HepG2 (cell line): ENCODE measurements around the gene AUH. TPM values are rescaled to one million over a fixed set of nuclear protein-coding genes. Genes with fewer than 3 reads are reported as not detected.
A peak's percentile ranks its signal among the peaks of the same experiment; 100 is the strongest.

Experiments
- ATF6 ChIP-seq: sonication (generic); formaldehyde crosslinking; conservative IDR thresholded peaks from 2 replicates; pipeline ENCODE4 v1.4.0; 2020; ENCODE audit warnings: missing genetic modification reagents
- CBFB ChIP-seq: sonication (generic); formaldehyde crosslinking; IDR thresholded peaks from 2 replicates; pipeline ENCODE4 v1.4.0; 2020; ENCODE audit warnings: missing genetic modification reagents
- EZH2 ChIP-seq: conservative IDR thresholded peaks from 2 replicates; pipeline ENCODE4 v1.6.1; 2012; ENCODE audit warnings: mild to moderate bottlenecking, low read depth, low read length, moderate library complexity
- HNF1B ChIP-seq: sonication (generic); formaldehyde crosslinking; IDR thresholded peaks from 2 replicates; pipeline ENCODE4 v1.5.1; 2020; ENCODE audit warnings: mild to moderate bottlenecking, moderate library complexity, missing genetic modification reagents
- KDM2A ChIP-seq: sonication (generic); formaldehyde crosslinking; IDR thresholded peaks from 2 replicates; pipeline ENCODE4 v1.4.0; 2020; ENCODE audit warnings: low read depth, missing genetic modification reagents, borderline replicate concordance
- KLF16 ChIP-seq, 2 experiments: sonication (generic) in 1 of 2; formaldehyde crosslinking in 1 of 2; IDR thresholded peaks; 2 replicates each; pipeline versions ENCODE4 v1.6.1 to v1.8.0; 2016 to 2023; ENCODE audit warnings: missing genetic modification reagents in 2 of 2, missing compliant biosample characterization in 1 of 2
- NFE2L1 ChIP-seq: sonication (generic); formaldehyde crosslinking; IDR thresholded peaks from 2 replicates; pipeline ENCODE4 v1.4.0; 2020; ENCODE audit warnings: missing genetic modification reagents, mild to moderate bottlenecking, borderline replicate concordance
- NONO ChIP-seq, 2 experiments: fragments of 450-650 bp in 1 of 2; sonication (generic) in 1 of 2; formaldehyde crosslinking in 1 of 2; IDR thresholded peaks in 1 of 2; conservative IDR thresholded peaks in 1 of 2; 2 replicates each; pipeline versions ENCODE4 v1.6.1 to v1.8.0; 2017 to 2022; ENCODE audit warnings: mild to moderate bottlenecking in 1 of 2, missing genetic modification reagents in 1 of 2, moderate library complexity in 1 of 2
- PHF21A ChIP-seq: sonication (generic); formaldehyde crosslinking; IDR thresholded peaks from 2 replicates; pipeline ENCODE4 v1.5.0; 2020; ENCODE audit warnings: mild to moderate bottlenecking, missing genetic modification reagents
- POLR2AphosphoS5 ChIP-seq: IDR thresholded peaks from 2 replicates; pipeline ENCODE4 v1.6.1; 2012; ENCODE audit warnings: low read depth, low read length
- RBM22 ChIP-seq: fragments of 200-400 bp; formaldehyde crosslinking; optimal IDR thresholded peaks from 2 replicates; pipeline ENCODE3; 2017; ENCODE audit warnings: mild to moderate bottlenecking, low read length, moderate library complexity
- RXRA ChIP-seq: sonication (generic); formaldehyde crosslinking; IDR thresholded peaks from 2 replicates; pipeline ENCODE4 v1.5.1; 2020; ENCODE audit warnings: missing genetic modification reagents
- SKI ChIP-seq: fragments of 450-650 bp; IDR thresholded peaks from one replicate; pipeline ENCODE4 v1.6.1; 2018; ENCODE audit warnings: mild to moderate bottlenecking; ENCODE audit not compliant: partially characterized antibody
- SNAPC5 ChIP-seq: sonication (generic); formaldehyde crosslinking; IDR thresholded peaks from 2 replicates; pipeline ENCODE4 v1.8.1; 2023; ENCODE audit warnings: mild to moderate bottlenecking, missing genetic modification reagents, borderline replicate concordance
- TFDP2 ChIP-seq: sonication (generic); formaldehyde crosslinking; IDR thresholded peaks from 2 replicates; pipeline ENCODE4 v1.4.0; 2020; ENCODE audit warnings: missing genetic modification reagents
- THRA ChIP-seq: sonication (generic); formaldehyde crosslinking; IDR thresholded peaks from 2 replicates; pipeline ENCODE4 v1.4.0; 2020; ENCODE audit warnings: missing genetic modification reagents, borderline replicate concordance
- ZKSCAN5 ChIP-seq: sonication (generic); formaldehyde crosslinking; IDR thresholded peaks from 2 replicates; pipeline ENCODE4 v1.5.1; 2020; ENCODE audit warnings: mild to moderate bottlenecking, missing genetic modification reagents
- ZMAT3 ChIP-seq: sonication (generic); formaldehyde crosslinking; conservative IDR thresholded peaks from 2 replicates; pipeline ENCODE4 v1.7.0; 2021; ENCODE audit warnings: missing genetic modification reagents
- ZNF317 ChIP-seq: sonication (generic); formaldehyde crosslinking; IDR thresholded peaks from 2 replicates; pipeline ENCODE4 v1.5.0; 2020; ENCODE audit warnings: mild to moderate bottlenecking, missing genetic modification reagents
- ZNF781 ChIP-seq: sonication (generic); formaldehyde crosslinking; IDR thresholded peaks from 2 replicates; pipeline ENCODE4 v1.5.1; 2020; ENCODE audit warnings: borderline replicate concordance, mild to moderate bottlenecking, missing genetic modification reagents; ENCODE audit errors: not compliant biosample characterization
- polyA plus RNA-seq, 8 experiments: library from polyadenylated mRNA; depleted of rRNA in 3 of 8; stranded (reverse) in 7 of 8; unstranded in 1 of 8; fragments of >200 nt; fragmentation: Illumina TruSeq in 4 of 8; extraction: Trizol in 4 of 8; gene quantifications; 2 replicates each; pipeline versions ENCODE4 v1.2.1 to v1.2.3, GENCODE V29; 2011 to 2016; ENCODE audit warnings: low read depth in 4 of 8, missing spikeins in 1 of 8, mixed read lengths in 1 of 8; ENCODE audit not compliant: insufficient read depth in 1 of 8
- total RNA-seq, 5 experiments: library from RNA; depleted of rRNA; stranded (reverse); fragments of >200 nt; fragmentation: Illumina TruSeq; extraction: Trizol; gene quantifications; 2 replicates each; pipeline ENCODE4 v1.2.3, GENCODE V29; 2016; ENCODE audit warnings: low read depth in 1 of 5

The AUH gene
- total and polyA plus RNA-seq, 2 of the 13 experiments (the other 11 are each of a cell fraction or from before 2014, with no cell fraction given): 25.8 to 31.9 TPM

- peak; percentile 34; the same call in 1 of the 2 replicates for TF ChIP-seq HNF1B (CRISPR knock-in tag)
- TF ChIP-seq RBM22: peak; percentile 25
- TF ChIP-seq KDM2A (CRISPR knock-in tag): no peak; the same call in 1 of the 2 replicates
- TF ChIP-seq NONO (IDR thresholded peaks at IDR 0.05): no peak
- peak; percentile 42 for TF ChIP-seq NONO (CRISPR knock-in tag; conservative IDR thresholded peaks at IDR 0.05)
- TF ChIP-seq PHF21A: no peak
- TF ChIP-seq ZMAT3 (CRISPR knock-in tag): 0 out of 2 replicates have a peak, but pooled peaks have one; percentile 11
- peak in 1 of 2 experiments; percentile 22; a peak in 1 of 4 replicates for TF ChIP-seq KLF16 (CRISPR knock-in tag; IDR thresholded peaks at IDR 0.05)
- 0 out of 2 replicates have a peak, but pooled peaks have one; percentile 25 for TF ChIP-seq POLR2AphosphoS5
- 0 out of 2 replicates have a peak, but pooled peaks have one; percentile 19 for TF ChIP-seq ATF6
- no peak for TF ChIP-seq CBFB (CRISPR knock-in tag)
- no peak for TF ChIP-seq ZNF317 (CRISPR knock-in tag)
- 0 out of 2 replicates have a peak, but pooled peaks have one; percentile 9 for TF ChIP-seq NFE2L1 (CRISPR knock-in tag)
- no peak for TF ChIP-seq SKI
- TF ChIP-seq SNAPC5 (CRISPR knock-in tag): no peak
- no peak for TF ChIP-seq EZH2
- peak; percentile 74; the same call in 1 of the 2 replicates for TF ChIP-seq THRA (CRISPR knock-in tag)
- TF ChIP-seq RXRA (CRISPR knock-in tag): peak; percentile 64
- TF ChIP-seq ZNF781 (CRISPR knock-in tag): peak; percentile 18
- 0 out of 2 replicates have a peak, but pooled peaks have one; percentile 11 for TF ChIP-seq TFDP2
- TF ChIP-seq ZKSCAN5 (CRISPR knock-in tag): no peak
Observed at GRCh38 chr9:91196103-91196950, 165.4 kb downstream of the AUH start (continued).
